Activated T-cell treated with anti-CD3 and anti-CD28 coated beads, Interleukin-2, amount 50 U/mL, for 24 hours (primary cell): ENCODE data around the gene FER.
"Not testable (repeated sequence)": the region's sequence is repeated elsewhere in the genome, so short reads cannot be mapped to it uniquely, and the experiment has no call there.

Experiments used
- DNase-seq: peaks from one replicate; pipeline ENCODE4 v3.0.0-alpha.2; 2020
- H3K27ac Mint-ChIP-seq: 2 replicates; pipeline ENCODE4 v1.8.0; 2020; ENCODE audit warnings: mild to moderate bottlenecking, mixed read lengths
- H3K27me3 Mint-ChIP-seq: 2 replicates; pipeline ENCODE4 v1.8.0; 2020; ENCODE audit warnings: mixed read lengths
- H3K36me3 Mint-ChIP-seq: 2 replicates; pipeline ENCODE4 v1.8.0; 2020; ENCODE audit warnings: low read depth, mixed read lengths
- H3K4me1 Mint-ChIP-seq: 2 replicates; pipeline ENCODE4 v1.8.0; 2020; ENCODE audit warnings: low read depth, mixed read lengths
- H3K4me3 Mint-ChIP-seq: 2 replicates; pipeline ENCODE4 v1.8.0; 2020; ENCODE audit warnings: mild to moderate bottlenecking, moderate library complexity, mixed read lengths
- H3K9me3 Mint-ChIP-seq: 2 replicates; pipeline ENCODE4 v1.8.0; 2020; ENCODE audit warnings: mixed read lengths

Gene FER

DNA sequence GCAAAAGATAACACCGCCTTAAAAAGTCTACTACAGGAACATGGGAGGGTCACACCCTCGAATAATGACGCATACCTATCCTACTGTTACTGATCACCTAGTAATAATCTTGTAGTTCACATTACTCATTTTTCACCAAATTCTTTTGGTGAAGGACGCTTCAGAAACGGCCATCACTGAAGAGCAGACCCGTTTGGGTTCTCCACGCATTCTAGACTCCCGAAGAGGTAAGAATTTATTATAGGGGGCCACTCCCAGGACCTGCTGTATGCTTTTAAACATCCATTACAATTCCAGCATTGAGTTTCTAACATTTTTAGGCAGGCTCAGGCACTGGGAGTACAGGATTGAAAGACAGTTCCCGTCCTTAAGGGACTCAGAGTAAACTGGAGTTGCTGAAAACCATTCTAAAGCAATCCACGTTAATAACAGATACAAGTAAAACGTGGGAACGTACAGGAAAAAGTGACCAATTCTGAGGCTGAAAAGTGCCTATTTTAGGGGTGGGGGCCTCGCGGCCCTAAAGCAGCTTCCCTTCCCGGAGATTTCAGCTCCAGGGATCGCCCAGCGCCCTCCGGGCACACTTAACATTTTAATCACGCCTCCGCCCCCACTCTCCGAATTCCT, at the start of gene FER:
Gene FER (plus strand): TSS at position 124 of the 627 bp plus-strand sequence. CDS start 50,286 bp downstream, outside the sequence.
- H3K36me3 Mint-ChIP-seq = peaks cover 6% of the 10 kb centered on the region
- no peaks in the 10 kb centered on the region for H3K9me3 Mint-ChIP-seq
- peak; percentile 40 for DNase-seq
- H3K27me3 Mint-ChIP-seq = peaks cover 3% of the 10 kb centered on the region
- H3K4me3 Mint-ChIP-seq = peak within 1 kb of the TSS; percentile 95
- peak within 1 kb of the TSS; percentile 95 for H3K27ac Mint-ChIP-seq
- H3K4me1 Mint-ChIP-seq = peaks cover 27% of the 10 kb centered on the region

DNA sequence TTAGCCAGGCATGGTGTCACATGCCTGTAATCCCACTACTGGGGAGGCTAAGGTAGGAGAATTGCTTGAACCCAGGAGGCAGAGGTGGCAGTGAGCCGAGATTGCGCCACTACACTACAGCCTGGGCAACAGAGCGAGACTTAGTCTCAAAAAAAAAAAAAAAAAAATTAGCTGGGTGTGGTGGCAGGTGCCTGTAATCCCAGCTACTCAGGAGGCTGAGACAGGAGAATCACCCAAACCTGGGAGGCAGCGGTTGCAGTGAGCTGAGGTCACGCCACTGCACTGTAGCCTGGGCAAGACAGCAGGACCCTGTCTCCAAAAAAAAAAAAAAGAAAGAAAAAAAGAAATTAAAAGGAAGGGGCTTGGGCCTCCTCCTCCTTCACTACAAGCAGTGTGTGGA, 47.3 kb upstream of the FER start:
- H3K36me3 Mint-ChIP-seq, H3K27ac Mint-ChIP-seq, H3K4me3 Mint-ChIP-seq, DNase-seq, H3K9me3 Mint-ChIP-seq, H3K27me3 Mint-ChIP-seq, H3K4me1 Mint-ChIP-seq: not testable (repeated sequence)

DNA sequence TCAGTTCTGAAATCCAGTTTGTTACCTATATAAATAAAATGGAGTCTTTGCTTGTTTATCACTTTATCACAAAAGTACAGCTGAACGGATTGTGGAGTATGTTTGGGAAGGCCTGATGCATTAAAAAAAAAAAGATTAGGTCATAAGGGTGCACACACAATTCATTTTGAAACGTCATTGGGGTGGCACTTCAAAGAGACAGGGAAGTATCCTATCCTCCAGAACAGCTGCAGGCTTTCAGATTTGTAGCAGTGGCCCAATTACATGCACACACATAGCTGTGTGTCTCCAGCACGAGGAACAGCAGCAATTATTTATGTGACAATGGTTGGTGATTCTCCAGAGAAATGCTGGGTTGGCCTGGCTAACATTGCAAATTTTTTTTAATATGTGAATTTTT, 46.8 kb upstream of the FER start:
- no peak overlapping the region for H3K27ac Mint-ChIP-seq
- H3K36me3 Mint-ChIP-seq = no peaks in the 10 kb centered on the region
- no peaks in the 10 kb centered on the region for H3K4me1 Mint-ChIP-seq
- no peaks in the 10 kb centered on the region for H3K9me3 Mint-ChIP-seq
- no peak for DNase-seq
- H3K27me3 Mint-ChIP-seq = peaks cover 2% of the 10 kb centered on the region
- no peak overlapping the region for H3K4me3 Mint-ChIP-seq

DNA sequence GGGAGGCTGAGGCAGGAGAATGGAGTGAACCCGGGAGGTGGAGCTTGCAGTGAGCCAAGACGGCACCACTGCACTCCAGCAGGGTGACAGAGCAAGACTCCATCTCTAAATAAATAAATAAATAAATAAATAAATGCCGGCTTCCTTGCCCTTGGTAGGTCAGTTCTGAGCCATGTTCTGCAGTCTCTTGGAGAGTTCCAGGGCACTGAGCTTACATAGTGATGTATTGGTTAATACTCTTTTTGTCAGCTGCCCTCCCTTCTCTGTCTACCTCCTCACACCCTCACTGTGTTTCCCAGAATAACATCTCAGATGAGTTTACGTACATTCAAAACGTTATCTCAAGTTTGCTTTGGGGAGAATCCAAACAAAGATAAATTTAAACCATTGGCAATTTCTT, 45.2 kb upstream of the FER start:
- Mint-ChIP-seq H3K27me3 (peaks cover 2% of the 10 kb centered on the region), H3K36me3 (no peaks in the 10 kb centered on the region), H3K27ac (no peak overlapping the region), H3K4me3 (no peak overlapping the region), H3K4me1 (no peaks in the 10 kb centered on the region), H3K9me3 (no peaks in the 10 kb centered on the region)
- no peak for DNase-seq

DNA sequence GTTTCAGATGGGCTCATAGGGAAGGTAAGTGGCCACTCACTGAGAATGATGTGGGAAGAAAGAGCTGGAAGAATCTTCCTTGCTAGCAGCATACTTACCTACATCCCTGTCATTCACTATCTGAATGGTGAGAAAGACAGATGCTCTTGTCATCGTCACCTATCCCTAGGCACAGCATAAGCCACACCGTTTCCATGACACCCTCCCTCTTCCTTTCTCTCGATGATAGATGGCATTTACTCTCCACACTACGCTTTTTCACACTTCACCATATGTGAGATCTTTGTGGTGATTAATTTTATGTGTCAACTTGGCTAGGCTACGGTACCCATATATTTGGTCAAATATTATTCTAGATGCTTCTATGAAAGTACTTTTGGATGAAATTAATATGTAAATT, 44.4 kb upstream of the FER start:
- Mint-ChIP-seq H3K27me3 (peaks cover 2% of the 10 kb centered on the region), H3K9me3 (no peaks in the 10 kb centered on the region), H3K4me1 (no peaks in the 10 kb centered on the region), H3K4me3 (no peak overlapping the region), H3K36me3 (no peaks in the 10 kb centered on the region), H3K27ac (no peak overlapping the region)
- no peak for DNase-seq

DNA sequence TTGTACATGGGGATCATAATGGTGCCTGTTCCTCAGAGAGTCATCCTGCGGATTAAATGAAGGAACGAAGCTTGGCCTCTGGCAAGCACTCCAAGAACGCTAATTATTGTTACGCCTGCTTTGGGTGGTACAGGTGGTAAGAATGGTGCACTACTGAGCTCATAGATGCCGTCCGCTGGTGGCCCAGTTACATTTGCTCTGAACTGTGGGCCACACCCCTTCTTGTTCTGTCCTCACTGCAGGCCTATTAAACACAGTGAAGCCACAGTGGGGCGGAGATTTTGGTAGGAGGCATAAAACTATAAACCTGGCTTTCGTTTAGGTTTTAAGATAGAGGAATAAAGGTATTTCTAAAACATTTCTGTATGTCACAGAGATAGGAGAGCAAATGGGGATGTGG, 40.6 kb upstream of the FER start:
- H3K4me1 Mint-ChIP-seq = no peaks in the 10 kb centered on the region

DNA sequence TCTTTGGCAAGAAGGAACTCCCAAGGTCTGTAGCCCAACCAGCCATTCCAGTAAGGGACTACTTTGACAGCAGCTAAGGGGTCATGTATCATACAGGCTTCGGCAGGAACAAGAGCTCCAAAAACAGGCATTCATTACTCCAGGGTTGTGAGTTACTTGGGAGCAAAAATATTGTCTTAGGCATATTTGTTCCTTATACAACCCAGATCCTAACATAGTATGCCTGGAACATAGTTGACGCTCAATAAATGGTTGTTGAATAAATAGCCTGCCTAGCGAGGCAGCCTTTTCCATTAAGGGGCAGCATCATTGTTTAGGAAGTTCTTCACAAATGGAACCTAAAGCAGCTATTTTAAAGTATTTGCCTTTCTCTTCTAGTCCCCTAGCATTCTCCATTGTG, 35.8 kb upstream of the FER start:
- Mint-ChIP-seq H3K36me3 (no peaks in the 10 kb centered on the region), H3K27me3 (peaks cover 10% of the 10 kb centered on the region), H3K27ac (no peak overlapping the region), H3K9me3 (no peaks in the 10 kb centered on the region), H3K4me3 (no peak overlapping the region), H3K4me1 (no peaks in the 10 kb centered on the region)
- DNase-seq = no peak

More for the DNA sequence above, 40.6 kb upstream of the FER start:
- no peak overlapping the region for H3K27ac Mint-ChIP-seq
- no peaks in the 10 kb centered on the region for H3K9me3 Mint-ChIP-seq
- no peaks in the 10 kb centered on the region for H3K36me3 Mint-ChIP-seq
- no peak overlapping the region for H3K4me3 Mint-ChIP-seq
- peaks cover 10% of the 10 kb centered on the region for H3K27me3 Mint-ChIP-seq
- no peak for DNase-seq

DNA sequence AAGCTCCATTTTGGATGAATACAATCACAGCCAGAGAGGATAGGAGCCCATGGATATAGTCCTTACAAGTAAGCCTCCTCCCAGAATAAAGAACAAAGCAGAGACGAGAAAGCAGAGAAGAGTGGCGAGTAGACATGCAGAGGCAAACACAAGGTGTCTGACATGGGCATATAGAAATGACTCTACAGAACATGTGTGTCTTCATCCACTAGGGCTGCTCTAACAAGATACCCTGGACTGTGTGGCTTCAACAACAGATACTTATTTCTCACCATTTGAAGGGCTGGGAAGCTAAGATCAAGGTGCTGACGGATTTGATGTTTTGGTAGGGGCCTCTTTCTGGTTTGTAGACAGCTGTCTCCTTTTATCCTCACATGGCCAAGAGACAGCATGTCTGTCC, 32.3 kb upstream of the FER start:
- no peak for DNase-seq
- Mint-ChIP-seq H3K27me3 (peaks cover 11% of the 10 kb centered on the region), H3K4me3 (no peak overlapping the region), H3K27ac (no peak overlapping the region), H3K9me3 (no peaks in the 10 kb centered on the region), H3K4me1 (peaks cover 4% of the 10 kb centered on the region), H3K36me3 (no peaks in the 10 kb centered on the region)

DNA sequence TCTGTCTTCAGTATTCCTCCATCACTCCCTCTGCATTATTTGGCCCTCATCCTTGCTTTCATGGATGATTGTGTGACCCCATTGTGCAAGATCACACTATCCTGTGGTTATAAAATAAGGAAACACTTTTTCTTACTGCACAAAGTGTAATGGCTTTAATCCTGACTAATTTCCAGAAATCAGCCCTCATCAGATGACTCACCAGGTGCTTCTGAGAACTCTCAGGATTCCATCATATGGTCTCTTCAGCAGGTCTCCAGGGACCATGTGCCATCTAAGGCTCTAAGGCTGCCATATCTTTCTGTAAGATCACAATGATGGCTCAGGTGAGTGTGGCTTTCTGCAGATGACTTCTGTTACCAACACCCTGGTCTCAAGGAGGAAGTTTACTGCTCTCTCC, 27.3 kb upstream of the FER start:
- peaks cover 8% of the 10 kb centered on the region for H3K27me3 Mint-ChIP-seq
- H3K4me1 Mint-ChIP-seq = peaks cover 7% of the 10 kb centered on the region
- H3K9me3 Mint-ChIP-seq = no peaks in the 10 kb centered on the region
- H3K36me3 Mint-ChIP-seq = no peaks in the 10 kb centered on the region
- DNase-seq = no peak
- H3K27ac Mint-ChIP-seq = no peak overlapping the region
- no peak overlapping the region for H3K4me3 Mint-ChIP-seq

DNA sequence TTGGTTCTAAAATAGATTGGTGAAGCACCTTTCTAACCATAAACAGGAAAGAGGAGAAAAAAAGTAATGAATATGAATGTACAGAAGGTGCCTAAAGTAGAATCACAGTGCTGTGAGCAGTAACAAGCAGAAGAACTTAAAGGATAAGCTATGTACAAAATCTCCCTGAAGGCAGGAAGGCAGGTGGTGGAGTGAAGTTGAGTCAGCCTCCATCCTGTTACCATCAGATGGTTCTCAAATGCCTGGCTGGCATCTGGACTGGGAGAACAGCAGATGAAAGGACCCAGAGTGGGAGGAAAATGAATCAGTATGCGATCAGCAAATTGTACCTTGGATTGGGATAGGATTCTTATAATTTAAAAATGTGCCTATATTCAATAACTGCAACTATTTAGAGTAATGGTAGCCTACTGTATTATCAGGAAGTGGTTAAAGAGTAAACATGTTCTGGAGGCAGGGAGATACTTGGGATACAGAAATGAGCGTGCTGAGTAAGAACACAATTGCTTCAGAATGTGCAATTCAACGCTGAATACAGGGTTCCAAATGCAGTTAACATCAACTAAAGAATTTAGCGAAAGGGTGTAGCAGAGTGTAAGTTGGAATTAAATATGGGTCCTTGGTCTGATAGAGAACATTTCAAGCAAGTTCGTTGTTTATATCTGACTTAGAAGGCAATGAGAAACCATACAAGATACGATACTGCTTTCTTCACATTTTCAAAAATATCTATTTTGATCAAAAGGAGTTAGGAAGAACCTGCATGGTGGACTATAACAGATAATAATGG, 21.1 kb upstream of the FER start:
- DNase-seq = no peak
- peaks cover 27% of the 10 kb centered on the region for H3K4me1 Mint-ChIP-seq
- H3K4me3 Mint-ChIP-seq = peak overlapping the region; percentile 24
- no peak overlapping the region for H3K27ac Mint-ChIP-seq
- peaks cover 37% of the 10 kb centered on the region for H3K27me3 Mint-ChIP-seq
- no peaks in the 10 kb centered on the region for H3K9me3 Mint-ChIP-seq
- no peaks in the 10 kb centered on the region for H3K36me3 Mint-ChIP-seq

DNA sequence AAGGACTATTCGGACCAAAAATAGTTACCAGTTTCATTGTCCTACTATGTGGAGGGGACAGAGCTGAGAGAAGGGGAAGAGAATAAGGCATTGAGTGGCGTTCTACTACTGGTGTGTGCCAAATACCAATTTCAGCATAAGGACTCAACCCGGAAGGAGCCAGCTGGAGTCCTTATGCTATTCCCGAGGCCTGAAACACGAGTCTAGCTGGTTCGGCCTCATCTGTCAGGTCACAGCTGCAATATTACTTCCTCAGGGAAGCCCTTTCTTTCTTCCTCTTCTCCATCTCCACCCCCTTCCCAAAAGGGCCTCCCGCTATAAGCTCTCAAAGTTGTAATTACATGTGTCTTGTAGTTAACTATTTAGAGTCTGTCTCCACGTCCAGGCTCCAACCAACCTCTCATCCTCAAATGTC, 20.5 kb upstream of the FER start:
- H3K27me3 Mint-ChIP-seq = peaks cover 37% of the 10 kb centered on the region
- H3K4me1 Mint-ChIP-seq = peaks cover 27% of the 10 kb centered on the region
- peak overlapping the region; percentile 78 for H3K4me3 Mint-ChIP-seq
- no peak for DNase-seq
- H3K36me3 Mint-ChIP-seq = no peaks in the 10 kb centered on the region
- H3K9me3 Mint-ChIP-seq = no peaks in the 10 kb centered on the region
- H3K27ac Mint-ChIP-seq = peak overlapping the region; percentile 50

DNA sequence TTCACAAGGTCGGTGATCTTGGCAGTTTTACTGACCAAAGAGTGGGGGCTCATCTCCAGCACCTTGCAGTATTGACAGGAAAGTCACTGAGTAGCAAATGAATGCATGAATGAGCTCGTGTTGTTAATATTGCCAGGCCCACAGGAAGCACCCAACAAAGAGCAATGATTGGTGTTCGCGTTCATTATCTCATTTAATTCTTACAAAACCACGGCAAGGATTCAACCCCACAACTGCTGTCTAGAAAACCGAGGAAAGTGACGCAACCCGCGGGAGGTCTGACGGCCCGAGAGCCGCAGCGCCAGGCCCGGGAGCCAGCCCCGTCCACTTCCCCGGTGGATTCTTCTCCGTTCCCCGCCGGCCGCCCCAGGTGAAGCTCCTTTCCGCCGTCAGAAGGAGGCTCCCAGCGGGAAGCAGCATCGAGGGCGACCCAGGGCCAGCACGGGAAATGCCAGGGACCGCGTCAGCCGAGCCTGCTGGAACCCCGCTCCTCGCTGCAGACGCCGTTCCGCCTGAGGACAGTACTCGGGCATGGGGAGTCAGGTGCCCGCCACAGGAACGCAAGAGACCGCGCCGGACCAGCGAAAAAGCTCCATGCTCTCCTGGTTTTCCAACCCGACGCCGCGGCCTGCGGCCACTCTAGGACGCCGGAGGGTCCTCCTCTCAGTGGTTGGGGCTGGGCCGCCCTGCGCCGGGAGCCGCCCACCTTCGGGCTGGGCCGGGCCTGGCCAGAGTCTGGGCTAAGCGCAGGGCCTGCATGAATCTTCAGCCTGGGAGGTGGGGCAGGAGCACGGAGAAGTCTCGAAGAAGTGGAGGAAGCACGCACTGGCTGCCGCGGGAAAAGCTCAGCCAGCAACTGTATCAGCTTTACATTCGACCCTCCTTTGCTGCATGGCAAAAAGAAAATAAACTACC, 19.8 kb upstream of the FER start:
- Mint-ChIP-seq H3K4me1 (peaks cover 27% of the 10 kb centered on the region), H3K4me3 (peak overlapping the region; percentile 78), H3K36me3 (no peaks in the 10 kb centered on the region), H3K27me3 (peaks cover 43% of the 10 kb centered on the region), H3K27ac (peak overlapping the region; percentile 50), H3K9me3 (no peaks in the 10 kb centered on the region)
- peak; percentile 67 for DNase-seq

DNA sequence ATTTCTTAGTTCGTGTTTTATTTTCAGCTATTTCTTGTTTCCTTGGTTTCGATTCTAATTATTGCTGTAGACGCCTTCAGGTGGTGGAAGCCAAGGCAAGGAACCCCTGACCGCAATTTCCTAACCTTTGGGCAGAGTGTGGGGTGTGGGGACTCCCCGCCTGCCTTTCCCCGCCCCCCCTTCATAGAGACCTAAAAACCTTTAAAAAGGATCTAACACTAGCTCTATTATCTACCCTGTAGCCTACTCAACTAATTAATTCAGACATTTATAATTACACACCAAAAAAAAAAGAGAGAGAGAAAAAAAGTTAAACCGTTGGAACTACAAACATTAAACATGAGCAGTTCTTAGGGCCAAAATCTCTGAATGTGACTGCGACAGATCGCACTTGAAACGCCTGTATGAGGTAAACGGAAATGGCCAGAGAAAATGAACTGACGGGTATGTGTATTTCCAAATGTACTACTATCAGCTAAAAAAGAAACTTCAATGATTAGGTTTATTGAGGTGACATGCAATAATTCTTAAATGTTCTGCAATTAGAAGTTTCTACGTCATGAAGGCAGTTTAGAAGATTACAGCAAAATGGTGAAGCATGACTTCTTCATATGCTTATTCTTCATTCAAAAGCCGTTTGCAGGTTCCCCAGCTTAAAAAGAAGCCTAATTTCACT, 19.0 kb upstream of the FER start:
- H3K9me3 Mint-ChIP-seq = no peaks in the 10 kb centered on the region
- H3K27me3 Mint-ChIP-seq = peaks cover 49% of the 10 kb centered on the region
- H3K36me3 Mint-ChIP-seq = no peaks in the 10 kb centered on the region
- peak overlapping the region; percentile 78 for H3K4me3 Mint-ChIP-seq
- H3K27ac Mint-ChIP-seq = peak overlapping the region; percentile 5
- peaks cover 27% of the 10 kb centered on the region for H3K4me1 Mint-ChIP-seq
- peak; percentile 56 for DNase-seq

DNA sequence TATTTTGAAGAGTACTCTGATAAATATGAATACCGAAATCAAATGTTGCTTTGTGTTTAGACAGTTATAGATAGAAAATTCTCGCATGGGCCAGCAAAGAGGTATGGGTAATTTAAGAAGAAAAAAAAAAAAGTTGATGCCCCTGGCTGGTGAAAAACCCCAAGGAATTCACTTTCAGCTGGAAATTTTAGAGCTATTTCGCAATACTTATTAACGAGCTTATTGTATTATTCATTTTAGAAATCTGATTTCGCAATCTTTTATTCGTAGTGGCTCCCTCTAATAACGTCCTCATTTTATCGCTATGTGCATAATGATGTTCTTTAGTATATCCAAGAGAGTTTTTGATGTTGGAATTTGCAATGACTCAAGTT, 18.5 kb upstream of the FER start:
- H3K9me3 Mint-ChIP-seq = no peaks in the 10 kb centered on the region
- H3K4me3 Mint-ChIP-seq = no peak overlapping the region
- peaks cover 54% of the 10 kb centered on the region for H3K27me3 Mint-ChIP-seq
- DNase-seq = no peak
- H3K36me3 Mint-ChIP-seq = no peaks in the 10 kb centered on the region
- H3K4me1 Mint-ChIP-seq = peaks cover 27% of the 10 kb centered on the region
- no peak overlapping the region for H3K27ac Mint-ChIP-seq
